ENCODE measurements around the gene ANKMY1.

ANKMY1 gene

GRCh38 chr2:240579071-240579762 is 21.4 kb upstream of the ANKMY1 start:
- DNase-seq, result no peak

- DNase-seq, result no peak
Observed at GRCh38 chr2:240578488-240578887, 20.7 kb upstream of the ANKMY1 start.

GRCh38 chr2:240578110-240578450 is 20.3 kb upstream of the ANKMY1 start:
- DNase-seq, result no peak

- no peak for DNase-seq
Observed at GRCh38 chr2:240577281-240578109, 19.7 kb upstream of the ANKMY1 start.

GRCh38 chr2:240576436-240577205 is 18.8 kb upstream of the ANKMY1 start:
- no peak for DNase-seq

- DNase-seq, result no peak
Observed at GRCh38 chr2:240576036-240576435, 18.2 kb upstream of the ANKMY1 start.

- DNase-seq, result no peak
Observed at GRCh38 chr2:240575101-240575965, 17.5 kb upstream of the ANKMY1 start.

GRCh38 chr2:240574386-240575100 is 16.8 kb upstream of the ANKMY1 start:
- DNase-seq, result no peak

- DNase-seq, result no peak
Observed at GRCh38 chr2:240573516-240574385, 16.0 kb upstream of the ANKMY1 start.

- no peak for DNase-seq
Observed at GRCh38 chr2:240573071-240573515, 15.3 kb upstream of the ANKMY1 start.

- DNase-seq, result no peak
Observed at GRCh38 chr2:240572141-240573031, 14.6 kb upstream of the ANKMY1 start.

- no peak for DNase-seq
Observed at GRCh38 chr2:240571314-240571973, 13.7 kb upstream of the ANKMY1 start.

- no peak for DNase-seq
Observed at GRCh38 chr2:240570531-240571313, 12.9 kb upstream of the ANKMY1 start.

- no peak for DNase-seq
Observed at GRCh38 chr2:240569998-240570530, 12.3 kb upstream of the ANKMY1 start.

GRCh38 chr2:240569523-240569997 is 11.8 kb upstream of the ANKMY1 start:
- DNase-seq, result no peak

GRCh38 chr2:240568678-240569522 is 11.1 kb upstream of the ANKMY1 start:
- peak; percentile 60 for DNase-seq
